Upper lobe of right lung (tissue), 1 donor: ENCODE measurements around the gene AK2. TPM values are rescaled to one million over a fixed set of nuclear protein-coding genes. Genes with fewer than 3 reads are reported as not detected.
"Not testable (repeated sequence)": the region's sequence is repeated elsewhere in the genome, so short reads cannot be mapped to it uniquely, and the experiment has no call there.

ENCODE experiments used
- ATAC-seq: fragments of 200-7000 bp; cut with Tn5 transposase; one replicate; pipeline ENCODE4 v1.9.1; 2020; ENCODE audit warnings: mild to moderate bottlenecking, moderate library complexity
- DNase-seq: peaks from one replicate; pipeline ENCODE4 v3.0.0-alpha.2; 2020
- H3K27ac ChIP-seq: fragments of 200-600 bp; one replicate; pipeline ENCODE4 v1.8.0; 2022
- H3K27me3 ChIP-seq: fragments of 200-600 bp; one replicate; pipeline ENCODE4 v1.8.0; 2022; ENCODE audit warnings: mild to moderate bottlenecking
- H3K36me3 ChIP-seq: fragments of 200-600 bp; one replicate; pipeline ENCODE4 v1.8.0; 2022
- H3K4me1 ChIP-seq: fragments of 200-600 bp; one replicate; pipeline ENCODE4 v1.8.0; 2022
- H3K4me3 ChIP-seq: fragments of 200-600 bp; one replicate; pipeline ENCODE4 v1.8.0; 2022; ENCODE audit warnings: mild to moderate bottlenecking
- H3K9me3 ChIP-seq: fragments of 200-600 bp; one replicate; pipeline ENCODE4 v1.8.0; 2022
- intact Hi-C: fragments of 100-400 bp; cut with DNase I; formaldehyde crosslinking; loops from one replicate; pipeline ENCODE4 v1.11.0; 2022
- total RNA-seq: library from RNA; stranded (reverse); fragmentation: NEBNext Ultra II Directional; extraction: Animal tissue kit (Norgen Biotek cat#: 25700); gene quantifications from one replicate; pipeline ENCODE4 v1.2.1, GENCODE V29; 2021
- TF ChIP-seq, protein P1 (sequence below): fragments of 200-600 bp; IDR thresholded peaks from one replicate; pipeline ENCODE4 v1.8.0; 2022; ENCODE audit warnings: antibody characterized with exemption
- donor health status: DM: no; HTN: yes; CAD: no; lungs with severe emphysema.

AK2 gene
- total RNA-seq, 1 donor from 2014 or later: 106 TPM

DNA sequence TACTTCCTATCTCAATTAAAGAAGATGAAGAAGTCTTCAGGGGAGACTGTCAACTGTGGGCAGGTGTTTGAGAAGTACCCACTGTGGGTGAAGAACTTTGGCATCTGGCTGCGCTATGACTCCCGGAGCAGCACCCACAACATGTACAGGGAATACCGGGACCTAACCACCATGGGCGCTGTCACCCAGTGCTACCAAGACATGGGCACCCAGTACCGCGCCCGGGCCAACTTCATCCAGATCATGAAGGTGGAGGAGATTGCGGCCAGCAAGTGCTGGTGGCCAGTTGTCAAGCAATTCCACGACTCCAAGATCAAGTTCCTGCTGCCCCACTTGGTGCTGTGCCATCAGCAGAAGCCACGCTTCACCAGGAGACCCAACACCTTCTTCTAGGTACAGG, 56.6 kb downstream of the AK2 start:
- ATAC-seq (no peak), DNase-seq (no peak)
- Histone ChIP-seq H3K27me3 (no peaks in the 10 kb centered on the region), H3K4me1 (peaks cover 43% of the 10 kb centered on the region), H3K4me3 (no peak overlapping the region), H3K9me3 (no peaks in the 10 kb centered on the region), H3K36me3 (no peaks in the 10 kb centered on the region), H3K27ac (peak overlapping the region; percentile 79)
- intact Hi-C loops: no loop called here
- TF ChIP-seq, protein P1, sequence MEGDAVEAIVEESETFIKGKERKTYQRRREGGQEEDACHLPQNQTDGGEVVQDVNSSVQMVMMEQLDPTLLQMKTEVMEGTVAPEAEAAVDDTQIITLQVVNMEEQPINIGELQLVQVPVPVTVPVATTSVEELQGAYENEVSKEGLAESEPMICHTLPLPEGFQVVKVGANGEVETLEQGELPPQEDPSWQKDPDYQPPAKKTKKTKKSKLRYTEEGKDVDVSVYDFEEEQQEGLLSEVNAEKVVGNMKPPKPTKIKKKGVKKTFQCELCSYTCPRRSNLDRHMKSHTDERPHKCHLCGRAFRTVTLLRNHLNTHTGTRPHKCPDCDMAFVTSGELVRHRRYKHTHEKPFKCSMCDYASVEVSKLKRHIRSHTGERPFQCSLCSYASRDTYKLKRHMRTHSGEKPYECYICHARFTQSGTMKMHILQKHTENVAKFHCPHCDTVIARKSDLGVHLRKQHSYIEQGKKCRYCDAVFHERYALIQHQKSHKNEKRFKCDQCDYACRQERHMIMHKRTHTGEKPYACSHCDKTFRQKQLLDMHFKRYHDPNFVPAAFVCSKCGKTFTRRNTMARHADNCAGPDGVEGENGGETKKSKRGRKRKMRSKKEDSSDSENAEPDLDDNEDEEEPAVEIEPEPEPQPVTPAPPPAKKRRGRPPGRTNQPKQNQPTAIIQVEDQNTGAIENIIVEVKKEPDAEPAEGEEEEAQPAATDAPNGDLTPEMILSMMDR: no peak

DNA sequence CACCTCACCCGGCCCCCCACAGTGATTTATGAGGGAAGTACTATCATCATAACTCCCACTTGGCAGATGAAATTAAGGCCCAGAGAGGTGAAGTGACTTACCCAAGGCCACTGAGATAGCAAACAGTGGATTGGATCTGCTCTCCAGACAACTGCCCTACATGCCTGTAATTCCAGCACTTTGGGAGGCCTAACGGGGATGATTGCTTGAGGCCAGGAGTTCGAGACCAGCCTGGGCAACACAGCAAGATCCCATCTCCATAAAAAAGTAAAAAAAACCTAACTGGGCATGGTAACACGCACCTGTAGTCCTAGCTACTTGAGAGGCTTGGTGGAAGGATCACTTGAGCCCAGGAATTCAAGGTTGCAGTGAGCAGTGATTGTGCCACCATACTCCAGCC, 57.8 kb downstream of the AK2 start:
- Histone ChIP-seq H3K27ac (no peak overlapping the region), H3K36me3 (no peaks in the 10 kb centered on the region), H3K4me1 (peaks cover 33% of the 10 kb centered on the region), H3K27me3 (no peaks in the 10 kb centered on the region), H3K9me3 (no peaks in the 10 kb centered on the region), H3K4me3 (no peak overlapping the region)
- intact Hi-C loops: no loop called here
- DNase-seq (no peak), ATAC-seq (no peak)
- TF ChIP-seq, protein P1: no peak

DNA sequence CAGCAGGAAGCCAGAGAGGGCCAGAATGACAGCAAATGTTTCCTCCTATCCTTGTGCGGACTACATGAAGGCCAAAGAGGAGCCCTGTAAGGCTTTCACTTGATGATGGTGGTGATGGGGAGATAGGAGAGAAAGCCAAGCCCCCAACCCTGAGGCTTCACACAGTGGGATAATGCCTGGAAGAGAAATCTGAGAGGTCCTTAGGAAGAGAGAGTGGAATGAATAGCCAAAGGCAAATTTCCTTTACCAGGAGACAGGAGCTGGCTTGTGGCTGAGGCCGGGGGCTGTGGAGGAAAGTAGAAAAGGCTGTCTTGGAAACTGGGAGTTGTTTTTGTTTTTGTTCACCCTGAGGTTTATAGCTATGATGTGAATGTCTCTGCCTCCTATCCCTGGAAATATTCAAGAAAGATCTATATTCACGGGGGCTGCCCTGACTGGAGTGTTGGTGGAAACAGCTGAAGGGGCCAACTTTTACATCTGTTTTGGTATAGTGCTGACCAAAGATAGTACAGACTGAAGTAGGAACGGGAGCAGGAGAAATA, 59.1 kb downstream of the AK2 start:
- intact Hi-C loops: no loop called here
- no peaks in the 10 kb centered on the region for H3K36me3 ChIP-seq
- no peak for DNase-seq
- H3K9me3 ChIP-seq: no peaks in the 10 kb centered on the region
- H3K27ac ChIP-seq: no peak overlapping the region
- ATAC-seq: no peak
- H3K4me3 ChIP-seq: no peak overlapping the region
- H3K4me1 ChIP-seq: peaks cover 31% of the 10 kb centered on the region
- no peaks in the 10 kb centered on the region for H3K27me3 ChIP-seq
- TF ChIP-seq, protein P1: no peak

DNA sequence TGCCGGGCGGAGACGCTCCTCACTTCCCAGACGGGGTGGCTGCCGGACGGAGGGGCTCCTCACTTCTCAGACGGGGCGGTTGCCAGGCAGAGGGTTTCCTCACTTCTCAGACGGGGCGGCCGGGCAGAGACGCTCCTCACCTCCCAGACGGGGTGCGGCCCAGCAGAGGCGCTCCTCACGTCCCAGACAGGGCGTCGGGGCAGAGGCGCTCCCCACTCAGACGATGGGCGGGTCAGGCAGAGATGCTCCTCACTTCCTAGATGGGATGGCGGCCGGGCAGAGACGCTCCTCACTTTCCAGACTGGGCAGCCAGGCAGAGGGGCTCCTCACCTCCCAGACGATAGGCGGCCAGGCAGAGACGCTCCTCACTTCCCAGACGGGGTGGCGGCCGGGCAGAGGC, 61.6 kb downstream of the AK2 start:
- H3K4me1 ChIP-seq, intact Hi-C loops, H3K27me3 ChIP-seq, H3K27ac ChIP-seq, H3K36me3 ChIP-seq, ATAC-seq, DNase-seq, H3K9me3 ChIP-seq, H3K4me3 ChIP-seq: not testable (repeated sequence)

DNA sequence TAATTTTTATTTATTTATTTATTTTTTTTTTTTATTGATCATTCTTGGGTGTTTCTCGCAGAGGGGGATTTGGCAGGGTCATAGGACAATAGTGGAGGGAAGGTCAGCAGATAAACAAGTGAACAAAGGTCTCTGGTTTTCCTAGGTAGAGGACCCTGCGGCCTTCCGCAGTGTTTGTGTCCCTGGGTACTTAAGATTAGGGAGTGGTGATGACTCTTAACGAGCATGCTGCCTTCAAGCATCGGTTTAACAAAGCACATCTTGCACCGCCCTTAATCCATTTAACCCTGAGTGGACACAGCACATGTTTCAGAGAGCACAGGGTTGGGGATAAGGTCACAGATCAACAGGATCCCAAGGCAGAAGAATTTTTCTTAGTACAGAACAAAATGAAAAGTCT, 63.2 kb downstream of the AK2 start:
- H3K36me3 ChIP-seq, H3K4me1 ChIP-seq, ATAC-seq, intact Hi-C loops, H3K27me3 ChIP-seq, H3K9me3 ChIP-seq, DNase-seq: not testable (repeated sequence)
- Histone ChIP-seq H3K27ac (peak overlapping the region; percentile 72), H3K4me3 (peak overlapping the region; percentile 60)

DNA sequence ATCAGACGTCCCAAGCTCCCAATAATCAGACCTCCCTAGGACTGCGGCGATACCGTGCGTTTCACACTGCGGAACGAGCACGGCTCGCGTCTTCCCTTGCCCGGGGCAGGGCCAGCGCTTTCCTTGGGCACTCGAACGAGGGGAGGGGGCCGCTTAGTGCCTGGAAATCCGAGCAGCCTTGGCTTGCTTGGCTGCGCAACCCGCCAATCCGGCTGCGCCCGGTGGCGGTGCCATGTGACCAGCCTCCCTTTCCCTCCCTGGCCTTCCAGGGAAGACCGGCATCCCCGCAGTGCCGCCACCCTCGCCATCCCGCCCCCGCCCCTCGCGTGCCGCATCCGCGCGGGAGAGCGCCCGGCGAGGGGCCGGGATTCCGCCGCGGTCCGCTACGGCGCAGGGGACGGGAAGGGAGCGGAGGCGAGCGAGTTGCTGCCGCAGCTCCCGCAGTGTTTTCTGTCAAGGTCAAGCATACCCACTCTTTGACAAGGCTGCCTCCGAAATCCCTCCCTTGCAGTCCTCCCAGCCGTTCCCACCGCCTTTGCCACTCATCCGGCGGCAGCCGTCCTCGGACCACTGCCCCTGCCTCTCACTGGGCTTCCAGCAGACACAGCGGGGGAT, 63.8 kb downstream of the AK2 start:
- Histone ChIP-seq H3K36me3 (no peaks in the 10 kb centered on the region), H3K4me1 (peaks cover 7% of the 10 kb centered on the region), H3K27ac (peak overlapping the region; percentile 72), H3K27me3 (no peaks in the 10 kb centered on the region), H3K9me3 (no peaks in the 10 kb centered on the region), H3K4me3 (peak overlapping the region; percentile 60)
- intact Hi-C loops: no loop called here
- TF ChIP-seq, protein P1: no peak
- ATAC-seq (peak; percentile 94), DNase-seq (peak; percentile 90)

DNA sequence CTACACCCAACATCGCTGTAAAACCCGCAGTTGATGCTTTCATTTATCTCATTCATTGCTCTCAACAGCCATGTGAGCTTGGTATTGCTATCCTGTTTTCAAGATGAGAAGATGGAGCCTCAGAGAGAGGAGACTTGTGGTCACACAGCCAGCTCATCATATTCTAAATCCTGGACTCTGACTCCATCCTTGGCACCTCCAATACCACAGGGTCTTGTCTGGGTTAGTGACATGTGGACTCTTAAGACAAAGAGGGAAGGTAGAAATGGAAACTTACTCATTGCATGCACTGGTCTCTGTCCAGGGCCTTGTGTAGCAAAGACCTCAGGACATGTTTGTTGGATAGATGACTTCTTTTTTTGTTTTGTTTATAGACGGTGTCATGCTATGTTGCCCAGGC, 65.1 kb downstream of the AK2 start:
- intact Hi-C loops: no loop called here
- Histone ChIP-seq H3K27ac (no peak overlapping the region), H3K9me3 (no peaks in the 10 kb centered on the region), H3K36me3 (no peaks in the 10 kb centered on the region), H3K4me1 (peaks cover 7% of the 10 kb centered on the region), H3K4me3 (no peak overlapping the region), H3K27me3 (no peaks in the 10 kb centered on the region)
- TF ChIP-seq, protein P1: no peak
- ATAC-seq (no peak), DNase-seq (no peak)
